Measurements from ENCODE around the gene POU2F3. TPM values are rescaled to one million over a fixed set of nuclear protein-coding genes. Genes with fewer than 3 reads are reported as not detected.
A peak's percentile ranks its signal among the peaks of the same experiment; 100 is the strongest.

The POU2F3 gene
- total RNA-seq, 2 donors from 2014 or later = 1.5 to 6.1 TPM

DNA sequence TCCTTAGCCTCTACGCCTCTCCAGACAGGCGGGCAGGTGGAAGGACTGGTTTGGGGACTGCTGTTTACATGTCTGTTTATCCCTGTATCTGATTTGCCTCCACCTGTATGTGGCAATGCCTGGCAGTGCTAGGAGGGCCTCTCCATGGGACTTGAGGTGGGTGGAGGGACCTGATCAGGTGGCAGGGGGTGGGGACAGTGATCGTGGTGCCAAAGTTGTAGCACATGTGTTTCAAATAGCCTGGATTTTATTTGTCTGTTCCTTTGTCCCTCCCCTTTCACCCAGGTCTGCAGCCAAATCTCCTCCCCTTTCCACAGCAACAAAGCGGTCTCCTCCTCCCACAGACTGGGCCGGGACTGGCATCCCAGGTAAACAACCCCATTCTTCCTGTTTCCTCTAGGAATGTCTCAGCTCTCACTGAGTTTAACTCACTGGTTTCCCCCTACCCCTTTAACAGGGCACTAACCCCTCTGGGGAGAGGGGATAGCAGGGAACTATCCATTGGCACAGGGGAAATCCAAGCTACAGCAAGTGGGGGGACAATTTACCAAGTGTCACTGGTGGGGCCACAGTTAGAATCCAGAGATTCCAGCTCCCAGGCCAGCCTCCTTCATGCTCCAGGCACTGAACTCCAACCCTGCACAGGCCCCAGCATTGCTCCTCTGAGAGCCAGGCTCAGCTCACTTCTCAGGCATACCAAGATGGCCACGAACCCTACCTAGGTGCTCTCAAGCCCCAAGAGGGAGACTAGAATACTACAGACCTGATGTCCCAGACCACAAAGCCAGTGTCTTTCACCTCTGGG, 62.3 kb downstream of the POU2F3 start:
- TF ChIP-seq POLR2A (IDR thresholded peaks at IDR 0.05) (peak; percentile 44), POLR2AphosphoS5 (IDR thresholded peaks at IDR 0.05) (peak; percentile 98)
- TF ChIP-seq, protein P1, sequence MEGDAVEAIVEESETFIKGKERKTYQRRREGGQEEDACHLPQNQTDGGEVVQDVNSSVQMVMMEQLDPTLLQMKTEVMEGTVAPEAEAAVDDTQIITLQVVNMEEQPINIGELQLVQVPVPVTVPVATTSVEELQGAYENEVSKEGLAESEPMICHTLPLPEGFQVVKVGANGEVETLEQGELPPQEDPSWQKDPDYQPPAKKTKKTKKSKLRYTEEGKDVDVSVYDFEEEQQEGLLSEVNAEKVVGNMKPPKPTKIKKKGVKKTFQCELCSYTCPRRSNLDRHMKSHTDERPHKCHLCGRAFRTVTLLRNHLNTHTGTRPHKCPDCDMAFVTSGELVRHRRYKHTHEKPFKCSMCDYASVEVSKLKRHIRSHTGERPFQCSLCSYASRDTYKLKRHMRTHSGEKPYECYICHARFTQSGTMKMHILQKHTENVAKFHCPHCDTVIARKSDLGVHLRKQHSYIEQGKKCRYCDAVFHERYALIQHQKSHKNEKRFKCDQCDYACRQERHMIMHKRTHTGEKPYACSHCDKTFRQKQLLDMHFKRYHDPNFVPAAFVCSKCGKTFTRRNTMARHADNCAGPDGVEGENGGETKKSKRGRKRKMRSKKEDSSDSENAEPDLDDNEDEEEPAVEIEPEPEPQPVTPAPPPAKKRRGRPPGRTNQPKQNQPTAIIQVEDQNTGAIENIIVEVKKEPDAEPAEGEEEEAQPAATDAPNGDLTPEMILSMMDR (IDR thresholded peaks at IDR 0.05) = peak in 1 of 4 experiments; percentile 22
- Histone ChIP-seq H3K4me3 (no peak overlapping the region), H3K9me3 (no peaks in the 10 kb centered on the region), H3K36me3 (no peaks in the 10 kb centered on the region), H3K4me1 (replicated peaks) (peaks cover 15% of the 10 kb centered on the region), H3K27me3 (replicated peaks; ENCODE audit: insufficient read depth) (no peaks in the 10 kb centered on the region), H3K27ac (peak overlapping the region; percentile 88 to 89)
- DNase-seq (ENCODE audit: low spot score) = peak; percentile 96
- WGBS = 43% methylated on average over 6 of the region's 6 CpGs
- intact Hi-C loops (cut with DNase I) = loop anchor here (5.0 to 10.0 kb wide), 2 partner anchors 130 to 637 kb away; no protein-coding TSS in a partner anchor

DNA sequence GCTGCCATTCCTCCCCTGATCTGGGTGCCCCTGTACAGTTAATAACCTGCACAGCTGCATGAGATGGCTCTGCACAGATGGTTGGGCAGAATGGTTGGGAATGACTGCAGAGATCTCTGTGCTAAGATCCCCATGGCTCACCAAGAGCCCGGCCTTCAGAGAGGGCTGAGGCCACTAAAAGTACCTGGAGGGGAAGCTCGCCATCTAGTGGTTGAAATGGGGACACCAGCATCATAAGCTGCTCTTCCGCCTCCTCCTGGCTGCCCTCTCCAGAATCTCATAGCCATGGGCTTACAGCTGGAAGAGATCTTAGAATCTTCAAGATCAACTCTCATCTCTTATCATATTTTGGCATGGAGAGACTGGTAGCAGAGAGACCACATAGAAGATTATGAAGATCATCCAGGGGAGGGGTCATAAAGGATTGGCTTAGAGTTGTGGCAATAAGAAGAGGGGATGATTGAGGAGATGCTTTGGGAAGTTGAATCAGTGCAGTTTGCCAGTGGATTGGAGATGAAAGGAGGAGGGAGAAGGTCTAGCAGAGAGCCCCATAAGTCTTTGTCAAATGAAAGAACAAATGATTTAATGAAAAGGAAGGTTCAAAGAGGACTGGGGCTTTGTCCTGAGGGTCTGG, 63.2 kb downstream of the POU2F3 start:
- WGBS = 40% methylated on average over 3 of the region's 3 CpGs
- DNase-seq (ENCODE audit: low spot score) = peak; percentile 60
- intact Hi-C loops (cut with DNase I) = loop anchor here (5.0 to 10.0 kb wide), 2 partner anchors 131 to 638 kb away; no protein-coding TSS in a partner anchor
- no peak overlapping the region for H3K4me3 ChIP-seq
- peaks cover 15% of the 10 kb centered on the region for H3K4me1 ChIP-seq (replicated peaks)
- TF ChIP-seq POLR2AphosphoS5 (IDR thresholded peaks at IDR 0.05) = no peak
- TF ChIP-seq, protein P1 (IDR thresholded peaks at IDR 0.05) = peak; percentile 39 to 77 (median 72)
- TF ChIP-seq POLR2A (IDR thresholded peaks at IDR 0.05) = no peak
- no peaks in the 10 kb centered on the region for H3K27me3 ChIP-seq (replicated peaks; ENCODE audit: insufficient read depth)
- no peaks in the 10 kb centered on the region for H3K36me3 ChIP-seq
- H3K9me3 ChIP-seq = no peaks in the 10 kb centered on the region
- H3K27ac ChIP-seq = peak overlapping the region; percentile 88 to 89

DNA sequence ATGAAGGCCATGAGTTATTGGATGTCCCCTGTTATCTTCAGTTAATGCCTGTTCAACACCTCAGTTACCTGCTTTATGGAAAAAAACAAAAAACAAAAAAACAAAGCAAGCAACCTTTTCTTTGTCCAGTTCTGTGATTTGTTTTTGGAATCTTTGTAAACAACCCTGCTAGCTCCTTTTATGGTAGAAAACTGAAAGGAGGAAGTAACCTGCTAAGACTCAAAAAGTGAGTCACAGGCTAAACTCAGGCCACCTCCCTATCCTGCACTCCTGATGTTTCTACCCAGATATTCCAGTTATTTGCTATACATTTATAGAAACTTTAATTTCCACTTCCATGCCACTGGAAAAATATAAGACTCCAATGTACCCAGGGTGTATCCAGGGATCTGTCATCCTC, 64.6 kb downstream of the POU2F3 start:
- Histone ChIP-seq H3K27me3 (replicated peaks; ENCODE audit: insufficient read depth) (no peaks in the 10 kb centered on the region), H3K36me3 (no peaks in the 10 kb centered on the region), H3K4me3 (no peak overlapping the region), H3K9me3 (no peaks in the 10 kb centered on the region), H3K4me1 (replicated peaks) (peaks cover 15% of the 10 kb centered on the region), H3K27ac (peak overlapping the region; percentile 88 to 89)
- TF ChIP-seq, protein P1 (IDR thresholded peaks at IDR 0.05) = no peak
- peak; percentile 69 for TF ChIP-seq POLR2AphosphoS5 (IDR thresholded peaks at IDR 0.05)
- DNase-seq (ENCODE audit: low spot score) = no peak
- intact Hi-C loops (cut with DNase I) = loop anchor here (5.0 to 10.0 kb wide), 2 partner anchors 132 to 640 kb away; no protein-coding TSS in a partner anchor

DNA sequence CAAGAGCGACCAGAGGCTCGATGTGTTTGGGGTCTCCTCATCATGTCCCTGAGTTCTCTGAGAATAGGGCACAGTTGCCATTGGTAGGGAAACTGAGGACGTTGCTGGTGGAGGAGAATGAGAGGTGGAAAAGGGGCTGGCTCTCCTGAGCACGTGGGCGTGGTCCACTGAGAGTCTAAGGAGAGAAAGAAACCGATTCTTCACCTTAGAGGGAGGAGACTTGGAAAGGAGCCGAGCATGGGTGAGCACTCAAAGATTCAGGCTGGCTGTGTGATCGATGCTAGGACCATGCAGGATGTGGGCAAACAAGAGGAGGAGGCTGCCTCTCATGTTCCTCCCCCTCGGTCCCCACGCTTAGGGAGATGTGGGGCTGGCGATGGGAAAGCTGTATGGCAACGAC, 65.3 kb downstream of the POU2F3 start:
- 74% methylated on average over 12 of the region's 12 CpGs for WGBS
- no peak for DNase-seq (ENCODE audit: low spot score)
- H3K27ac ChIP-seq = peak overlapping the region; percentile 88 to 89

More for the DNA sequence above, 65.3 kb downstream of the POU2F3 start:
- intact Hi-C loops (cut with DNase I) = loop anchor here (10.0 kb wide), 1 partner anchor 640 kb away; no protein-coding TSS in a partner anchor
- TF ChIP-seq, protein P1 (IDR thresholded peaks at IDR 0.05) = no peak
- TF ChIP-seq POLR2AphosphoS5 (IDR thresholded peaks at IDR 0.05) = no peak
- no peak for TF ChIP-seq POLR2A (IDR thresholded peaks at IDR 0.05)
- no peaks in the 10 kb centered on the region for H3K9me3 ChIP-seq
- peaks cover 13% of the 10 kb centered on the region for H3K4me1 ChIP-seq (replicated peaks)
- H3K4me3 ChIP-seq = no peak overlapping the region
- H3K27me3 ChIP-seq (replicated peaks; ENCODE audit: insufficient read depth) = no peaks in the 10 kb centered on the region
- no peaks in the 10 kb centered on the region for H3K36me3 ChIP-seq
